ENCODE results near the gene TEX52. TPM values are rescaled to one million over a fixed set of nuclear protein-coding genes. Genes with fewer than 3 reads are reported as not detected.

The TEX52 gene
- total RNA-seq, 1 donor from 2014 or later = not detected

DNA sequence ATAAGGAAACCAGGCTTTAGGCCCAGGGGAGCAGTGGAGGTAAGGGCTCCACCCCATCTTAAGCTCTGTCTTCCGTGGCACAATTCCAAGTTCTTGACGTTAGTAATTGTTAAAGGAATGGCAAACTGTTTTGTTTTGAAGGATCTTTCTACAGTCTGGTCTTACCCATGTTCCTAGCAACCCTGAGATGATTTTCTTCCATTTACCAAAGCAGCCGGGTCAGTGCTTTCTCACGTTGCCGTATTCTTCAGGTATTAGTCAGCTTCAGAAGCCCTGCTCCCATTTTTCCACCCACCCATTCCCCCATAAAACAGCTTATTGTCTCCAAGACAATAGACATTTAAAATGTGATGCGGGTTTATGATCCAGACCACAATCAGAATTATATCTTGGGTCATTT, 32.3 kb downstream of the TEX52 start:
- peak overlapping the region; percentile 88 for H3K27ac ChIP-seq
- H3F3A ChIP-seq (ENCODE audit: low read depth) = peaks cover 31% of the 10 kb centered on the region
- no peaks in the 10 kb centered on the region for H3K9me3 ChIP-seq (ENCODE audit: low read depth)
- peaks cover 12% of the 10 kb centered on the region for H3K27me3 Mint-ChIP-seq (ENCODE audit: insufficient read depth, low read depth)
- H3K79me2 ChIP-seq (ENCODE audit: low read depth) = no peaks in the 10 kb centered on the region
- H4K20me1 ChIP-seq (ENCODE audit: low read depth) = peaks cover 6% of the 10 kb centered on the region
- peaks cover 24% of the 10 kb centered on the region for H3K36me3 Mint-ChIP-seq
- TF ChIP-seq EZH2 (IDR thresholded peaks at IDR 0.05) (no peak), CTCF (IDR thresholded peaks at IDR 0.05) (no peak)
- no peak overlapping the region for H3K4me3 Mint-ChIP-seq
- H3K27me3 ChIP-seq = no peaks in the 10 kb centered on the region
- no peak for DNase-seq (ENCODE audit: low spot score)
- H3K4me1 ChIP-seq = peaks cover 30% of the 10 kb centered on the region
- peak overlapping the region; percentile 13 for H3K4me3 ChIP-seq
- peak overlapping the region; percentile 63 for H3K4me2 ChIP-seq
- H3K36me3 ChIP-seq = no peaks in the 10 kb centered on the region
- H3K9ac ChIP-seq = no peak overlapping the region
- peaks cover 30% of the 10 kb centered on the region for H3K4me1 Mint-ChIP-seq
- no peaks in the 10 kb centered on the region for H3K9me3 Mint-ChIP-seq
- no peak overlapping the region for H3K27ac Mint-ChIP-seq
- no peak overlapping the region for H2AFZ ChIP-seq (replicated peaks)

DNA sequence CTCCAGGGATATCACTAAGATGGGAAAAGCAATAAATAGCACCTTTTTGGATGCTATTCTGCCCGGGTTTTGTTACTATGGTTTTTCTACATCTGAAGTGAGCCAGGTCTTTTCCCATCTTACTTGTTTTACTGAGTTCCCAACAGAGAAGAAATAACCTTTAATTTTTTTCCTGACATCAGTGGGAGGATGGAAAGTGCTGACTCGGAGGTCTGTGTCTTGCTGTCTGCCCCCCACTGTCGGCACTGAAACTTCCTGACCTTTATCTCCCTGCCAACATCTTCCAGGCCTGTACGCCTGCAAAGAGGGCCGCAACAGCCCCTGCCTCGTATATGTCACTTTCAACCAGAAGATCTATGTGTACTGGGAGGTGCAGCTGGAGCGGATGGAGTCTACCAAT, 33.4 kb downstream of the TEX52 start:
- H3K4me1 Mint-ChIP-seq = peaks cover 31% of the 10 kb centered on the region
- Histone ChIP-seq H4K20me1 (ENCODE audit: low read depth) (peaks cover 6% of the 10 kb centered on the region), H3F3A (ENCODE audit: low read depth) (peaks cover 31% of the 10 kb centered on the region), H3K4me1 (peaks cover 30% of the 10 kb centered on the region), H3K9ac (no peak overlapping the region), H3K4me2 (no peak overlapping the region), H3K4me3 (no peak overlapping the region), H3K9me3 (ENCODE audit: low read depth) (no peaks in the 10 kb centered on the region), H2AFZ (replicated peaks) (no peak overlapping the region), H3K27me3 (no peaks in the 10 kb centered on the region), H3K36me3 (no peaks in the 10 kb centered on the region), H3K79me2 (ENCODE audit: low read depth) (no peaks in the 10 kb centered on the region), H3K27ac (no peak overlapping the region)
- TF ChIP-seq CTCF (IDR thresholded peaks at IDR 0.05) = no peak
- DNase-seq (ENCODE audit: low spot score) = no peak
- peaks cover 9% of the 10 kb centered on the region for H3K27me3 Mint-ChIP-seq (ENCODE audit: insufficient read depth, low read depth)
- no peak overlapping the region for H3K27ac Mint-ChIP-seq
- H3K36me3 Mint-ChIP-seq = peaks cover 24% of the 10 kb centered on the region
- no peaks in the 10 kb centered on the region for H3K9me3 Mint-ChIP-seq
- H3K4me3 Mint-ChIP-seq = no peak overlapping the region

- Mint-ChIP-seq H3K27ac (no peak overlapping the region), H3K4me1 (peaks cover 17% of the 10 kb centered on the region), H3K9me3 (no peaks in the 10 kb centered on the region)
Measured at GRCh38 chr12:2820432-2820831, 36.4 kb downstream of the TEX52 start.

More at GRCh38 chr12:2820432-2820831, 36.4 kb downstream of the TEX52 start:
- Mint-ChIP-seq H3K36me3 (peaks cover 27% of the 10 kb centered on the region), H3K4me3 (no peak overlapping the region), H3K27me3 (ENCODE audit: insufficient read depth, low read depth) (no peaks in the 10 kb centered on the region)
- Histone ChIP-seq H3K27ac (no peak overlapping the region), H3K4me2 (no peak overlapping the region), H3K4me1 (peaks cover 12% of the 10 kb centered on the region), H3K27me3 (no peaks in the 10 kb centered on the region), H3K4me3 (no peak overlapping the region), H4K20me1 (ENCODE audit: low read depth) (peaks cover 3% of the 10 kb centered on the region), H2AFZ (replicated peaks) (no peak overlapping the region), H3K79me2 (ENCODE audit: low read depth) (peaks cover 2% of the 10 kb centered on the region), H3K9me3 (ENCODE audit: low read depth) (no peaks in the 10 kb centered on the region), H3K36me3 (no peaks in the 10 kb centered on the region), H3K9ac (no peak overlapping the region), H3F3A (ENCODE audit: low read depth) (peaks cover 13% of the 10 kb centered on the region)
- no peak for DNase-seq (ENCODE audit: low spot score)
- TF ChIP-seq CTCF (IDR thresholded peaks at IDR 0.05) (no peak), EZH2phosphoT487 (IDR thresholded peaks at IDR 0.05) (no peak), EZH2 (IDR thresholded peaks at IDR 0.05) (no peak)
